ENCODE measurements around the gene SFXN5.

The SFXN5 gene

DNA sequence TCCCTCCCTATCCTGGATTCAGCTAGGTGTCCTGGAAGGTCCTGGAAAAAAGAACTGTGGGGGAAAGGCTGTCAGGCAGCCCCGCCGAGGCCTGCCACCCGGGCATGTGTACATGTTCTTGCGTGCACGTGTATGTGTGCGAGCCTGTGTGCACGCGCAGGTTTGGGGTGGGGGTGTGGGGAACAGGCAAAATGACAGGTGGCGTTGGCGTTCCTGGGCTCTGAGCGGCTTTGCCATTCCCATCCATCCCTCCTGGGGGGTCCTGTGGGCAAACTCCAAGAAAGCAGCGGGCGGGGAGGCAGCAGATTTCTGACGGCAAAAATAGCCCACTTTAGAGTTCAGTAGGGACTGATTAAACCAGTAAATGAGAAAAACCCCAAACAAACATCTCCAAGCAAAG is 118.6 kb downstream of the SFXN5 start:
- Histone ChIP-seq H3K4me3 (ENCODE audit: low read length) (no peak overlapping the region), H3K4me1 (ENCODE audit: control insufficient read depth, insufficient read depth, low read length) (no peaks in the 10 kb centered on the region), H3K27me3 (ENCODE audit: control insufficient read depth, insufficient read depth, low read length) (no peaks in the 10 kb centered on the region), H3K9ac (ENCODE audit: low read length) (no peak overlapping the region), H3K27ac (ENCODE audit: low read depth, low read length) (no peak overlapping the region), H3K36me3 (ENCODE audit: control insufficient read depth, insufficient read depth, low read length) (no peaks in the 10 kb centered on the region)

DNA sequence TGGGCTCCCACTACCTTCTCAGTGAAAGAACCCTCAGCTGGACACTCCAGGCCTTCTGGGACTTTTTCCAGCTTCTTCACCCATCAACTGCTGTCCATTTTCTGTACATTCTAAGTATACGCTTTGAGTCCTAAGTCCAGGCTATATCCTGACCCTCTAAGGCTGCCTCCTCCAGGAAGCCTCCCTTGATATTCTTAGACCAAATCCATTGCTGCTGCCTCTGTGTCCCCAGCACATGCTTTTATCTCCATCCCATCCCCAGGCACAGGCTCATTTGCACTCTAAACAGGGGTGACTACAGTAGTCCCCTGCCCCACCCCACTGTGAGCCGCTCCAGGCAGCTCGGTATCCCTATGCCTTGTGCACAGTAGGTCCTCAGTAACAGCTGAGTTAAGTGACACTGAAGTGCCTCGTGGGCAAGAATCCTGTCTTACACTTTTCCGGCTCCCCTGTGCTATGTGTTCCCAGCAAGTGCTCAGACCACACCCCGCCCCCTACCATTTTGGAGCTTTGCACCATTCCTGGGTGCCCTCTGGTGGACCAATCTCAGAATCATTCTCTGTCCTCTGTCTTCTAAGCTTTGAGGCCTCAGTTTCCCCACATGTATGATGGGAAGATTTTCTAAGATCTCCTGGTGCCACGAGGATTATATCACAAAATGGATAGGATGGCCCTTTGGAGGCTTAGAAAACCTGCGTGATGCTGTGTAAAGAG is 119.2 kb downstream of the SFXN5 start:
- Histone ChIP-seq H3K27ac (ENCODE audit: low read depth, low read length) (no peak overlapping the region), H3K4me1 (ENCODE audit: control insufficient read depth, insufficient read depth, low read length) (no peaks in the 10 kb centered on the region), H3K4me3 (ENCODE audit: low read length) (no peak overlapping the region), H3K36me3 (ENCODE audit: control insufficient read depth, insufficient read depth, low read length) (no peaks in the 10 kb centered on the region), H3K9ac (ENCODE audit: low read length) (no peak overlapping the region), H3K27me3 (ENCODE audit: control insufficient read depth, insufficient read depth, low read length) (no peaks in the 10 kb centered on the region)

DNA sequence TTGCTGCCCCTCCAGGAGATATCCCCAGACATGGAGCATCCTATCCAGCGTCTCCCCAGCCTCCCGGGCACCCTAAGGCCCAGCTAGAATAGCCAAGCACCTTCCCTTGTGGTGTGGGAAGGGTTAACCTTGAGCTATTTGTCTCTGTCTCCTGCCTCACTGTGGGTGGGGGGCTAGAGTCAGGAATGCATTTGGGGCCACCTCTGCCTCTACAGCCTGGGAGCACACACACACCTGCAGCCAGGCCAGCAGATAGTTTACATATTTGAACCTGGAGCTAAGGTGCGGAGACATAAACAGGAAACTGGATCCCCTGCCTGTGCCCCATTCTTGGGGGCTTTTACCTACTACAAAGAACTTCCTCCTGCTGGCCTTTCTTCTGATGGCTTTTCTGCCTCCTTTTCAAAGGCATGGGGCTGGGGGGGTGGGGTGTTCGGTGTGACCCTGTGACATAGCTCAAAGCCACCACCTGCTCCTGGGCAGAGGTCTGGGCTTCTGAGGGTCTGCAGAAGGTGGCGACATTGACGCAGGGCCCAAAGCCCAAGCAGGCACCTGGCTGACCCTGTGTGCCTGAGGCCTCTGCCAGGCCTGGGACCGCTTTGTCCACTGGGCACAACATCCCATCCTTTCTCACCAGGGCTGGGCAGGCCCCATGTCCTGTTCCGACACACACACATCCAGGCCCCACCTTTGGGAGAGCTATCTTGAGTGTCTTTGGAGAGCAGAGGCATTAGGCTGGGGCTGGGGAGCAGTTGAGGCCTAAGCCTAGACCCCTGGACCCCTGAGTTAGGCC is 120.0 kb downstream of the SFXN5 start:
- Histone ChIP-seq H3K9ac (ENCODE audit: low read length) (no peak overlapping the region), H3K4me3 (ENCODE audit: low read length) (no peak overlapping the region), H3K27ac (ENCODE audit: low read depth, low read length) (no peak overlapping the region), H3K36me3 (ENCODE audit: control insufficient read depth, insufficient read depth, low read length) (no peaks in the 10 kb centered on the region), H3K4me1 (ENCODE audit: control insufficient read depth, insufficient read depth, low read length) (no peaks in the 10 kb centered on the region), H3K27me3 (ENCODE audit: control insufficient read depth, insufficient read depth, low read length) (no peaks in the 10 kb centered on the region)

DNA sequence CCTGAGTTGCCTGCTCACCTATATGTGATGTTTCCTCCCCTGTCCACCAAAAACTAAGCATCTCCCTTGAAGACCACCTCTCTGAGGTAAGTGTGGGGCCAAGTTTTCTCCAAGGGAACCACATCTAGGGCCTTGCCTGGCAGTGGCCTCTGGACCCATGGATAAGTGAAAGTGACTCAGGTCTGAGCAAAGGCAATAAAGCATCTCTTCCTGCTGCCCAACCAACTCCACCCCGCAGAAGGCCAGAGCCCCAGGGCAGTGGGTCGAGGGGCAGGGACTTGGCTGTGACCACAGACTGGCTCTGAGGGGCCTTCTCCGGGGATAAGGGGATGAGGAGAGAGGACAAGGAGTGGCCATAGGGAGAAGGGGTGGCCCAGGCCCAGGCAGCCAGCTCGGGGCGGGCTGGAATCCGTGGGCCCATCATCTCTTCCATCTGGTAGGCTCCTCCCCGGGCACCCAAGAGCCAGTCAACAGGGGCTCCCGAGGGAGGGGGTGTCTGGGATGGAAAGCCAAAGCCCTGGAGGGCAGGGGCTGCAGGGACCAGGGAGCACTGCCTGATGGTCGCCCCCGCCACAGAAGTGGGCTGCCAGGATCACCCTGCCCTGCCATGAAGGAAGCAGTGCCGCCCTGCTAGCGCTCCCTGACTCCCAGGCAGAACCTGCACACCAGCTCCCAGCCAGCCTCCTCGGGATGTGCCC is 120.8 kb downstream of the SFXN5 start:
- Histone ChIP-seq H3K9ac (ENCODE audit: low read length) (no peak overlapping the region), H3K27ac (ENCODE audit: low read depth, low read length) (no peak overlapping the region), H3K27me3 (ENCODE audit: control insufficient read depth, insufficient read depth, low read length) (no peaks in the 10 kb centered on the region), H3K4me1 (ENCODE audit: control insufficient read depth, insufficient read depth, low read length) (no peaks in the 10 kb centered on the region), H3K36me3 (ENCODE audit: control insufficient read depth, insufficient read depth, low read length) (no peaks in the 10 kb centered on the region), H3K4me3 (ENCODE audit: low read length) (no peak overlapping the region)

DNA sequence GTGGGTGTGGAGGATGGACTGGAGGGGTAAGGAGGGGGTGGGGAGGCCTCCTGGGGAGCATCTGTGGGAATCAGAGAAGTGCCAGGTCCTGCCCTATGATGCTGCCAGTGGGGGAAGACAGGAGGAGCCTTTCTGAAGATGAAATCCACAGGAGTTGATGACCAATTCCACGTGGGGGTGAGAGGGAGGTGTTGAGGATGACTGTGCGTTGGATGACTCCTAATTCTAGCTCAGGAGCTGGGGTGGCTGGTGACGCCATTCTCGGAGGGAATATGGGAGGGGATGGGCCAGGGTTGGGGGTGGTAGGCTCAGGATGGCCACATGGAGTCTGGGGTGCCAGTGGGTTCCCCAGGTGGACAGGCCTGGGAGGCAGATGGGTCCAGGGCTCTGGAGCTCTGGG is 121.9 kb downstream of the SFXN5 start:
- no peak overlapping the region for H3K9ac ChIP-seq (ENCODE audit: low read length)
- H3K27ac ChIP-seq (ENCODE audit: low read depth, low read length) = no peak overlapping the region
- H3K36me3 ChIP-seq (ENCODE audit: control insufficient read depth, insufficient read depth, low read length) = no peaks in the 10 kb centered on the region
- H3K4me1 ChIP-seq (ENCODE audit: control insufficient read depth, insufficient read depth, low read length) = no peaks in the 10 kb centered on the region
- H3K27me3 ChIP-seq (ENCODE audit: control insufficient read depth, insufficient read depth, low read length) = no peaks in the 10 kb centered on the region
- no peak overlapping the region for H3K4me3 ChIP-seq (ENCODE audit: low read length)

DNA sequence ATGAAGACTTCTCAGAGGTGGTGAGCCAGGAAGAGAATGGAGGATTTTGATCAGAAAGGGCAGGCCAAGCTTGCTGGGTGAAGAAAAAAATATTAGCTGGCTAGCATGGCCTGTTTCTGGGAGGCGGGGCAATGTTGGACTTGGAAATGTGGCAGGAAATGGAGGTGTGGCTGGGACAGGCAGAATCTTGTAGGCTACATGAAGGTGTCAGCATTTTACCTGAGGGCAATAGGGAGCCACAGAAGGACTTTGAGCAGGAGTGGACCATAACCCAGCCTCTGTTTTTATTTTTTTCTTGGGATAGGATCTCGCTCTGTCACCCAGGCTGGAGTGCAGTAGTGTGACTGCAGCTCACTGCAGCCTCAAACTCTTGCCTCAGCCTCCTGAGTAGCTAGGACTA is 122.5 kb downstream of the SFXN5 start:
- no peak overlapping the region for H3K4me3 ChIP-seq (ENCODE audit: low read length)
- no peaks in the 10 kb centered on the region for H3K27me3 ChIP-seq (ENCODE audit: control insufficient read depth, insufficient read depth, low read length)
- H3K27ac ChIP-seq (ENCODE audit: low read depth, low read length) = no peak overlapping the region
- H3K9ac ChIP-seq (ENCODE audit: low read length) = no peak overlapping the region
- no peaks in the 10 kb centered on the region for H3K4me1 ChIP-seq (ENCODE audit: control insufficient read depth, insufficient read depth, low read length)
- H3K36me3 ChIP-seq (ENCODE audit: control insufficient read depth, insufficient read depth, low read length) = no peaks in the 10 kb centered on the region

DNA sequence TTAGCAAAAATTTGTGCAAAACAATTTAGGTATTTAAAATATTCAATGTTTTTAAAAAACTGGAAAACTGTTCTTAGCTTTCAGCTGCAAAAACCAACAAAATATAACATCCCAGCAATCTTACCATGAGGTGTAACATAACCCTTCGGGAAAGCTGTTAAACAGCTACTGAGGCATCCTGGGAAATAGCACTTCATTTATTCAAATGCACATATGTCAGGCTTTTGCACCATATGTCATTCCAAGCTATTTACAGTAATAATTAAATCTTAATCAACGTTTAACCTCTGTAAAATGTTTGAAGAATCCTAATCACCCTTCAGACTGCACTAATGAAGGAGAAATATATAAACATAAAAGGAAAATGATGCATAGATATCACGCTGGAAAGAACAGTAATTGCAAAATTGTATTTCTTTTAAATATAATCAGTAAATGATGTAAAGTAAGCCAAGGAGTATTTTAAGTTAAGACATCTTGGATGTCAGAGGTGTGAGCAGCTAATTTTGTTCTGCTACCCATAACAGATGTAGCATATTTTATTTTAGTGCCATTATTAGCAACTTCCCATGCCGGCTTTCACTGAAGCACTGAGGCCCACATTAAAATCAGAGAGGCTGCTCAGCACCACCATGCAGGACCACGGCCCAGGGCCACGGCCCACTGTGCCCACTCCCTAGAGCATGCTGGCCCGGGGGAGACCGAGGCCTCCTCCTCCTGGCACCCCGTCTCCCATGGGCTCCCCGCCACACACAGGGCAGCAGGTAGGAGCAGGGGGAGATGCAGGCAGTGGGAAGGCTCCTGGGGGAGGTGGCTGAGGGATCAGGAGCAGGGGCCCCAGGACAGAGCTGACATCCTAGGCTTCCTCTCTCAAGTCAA is 123.3 kb downstream of the SFXN5 start:
- Histone ChIP-seq H3K9ac (ENCODE audit: low read length) (no peak overlapping the region), H3K27me3 (ENCODE audit: control insufficient read depth, insufficient read depth, low read length) (no peaks in the 10 kb centered on the region), H3K4me1 (ENCODE audit: control insufficient read depth, insufficient read depth, low read length) (no peaks in the 10 kb centered on the region), H3K36me3 (ENCODE audit: control insufficient read depth, insufficient read depth, low read length) (no peaks in the 10 kb centered on the region), H3K27ac (ENCODE audit: low read depth, low read length) (no peak overlapping the region), H3K4me3 (ENCODE audit: low read length) (no peak overlapping the region)

DNA sequence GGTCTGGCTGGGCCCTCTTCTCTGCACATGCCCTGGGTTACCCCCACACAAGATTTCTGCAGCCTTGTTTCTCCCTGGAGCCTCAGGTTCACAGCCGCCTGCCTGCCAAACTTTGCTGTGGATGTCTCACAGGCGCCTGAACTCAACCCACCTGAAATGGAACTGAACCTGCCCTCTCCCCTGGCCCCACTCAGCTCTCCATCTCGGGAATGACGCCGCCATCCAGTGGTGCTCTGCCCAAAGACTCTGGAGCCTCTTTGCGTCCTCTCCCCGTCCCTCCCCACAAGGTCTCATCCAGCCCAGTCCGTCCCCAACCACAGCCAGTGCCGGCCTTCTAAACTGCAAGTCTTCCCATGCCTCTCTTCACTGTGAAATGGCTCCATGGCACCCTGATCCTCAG is 125.0 kb downstream of the SFXN5 start:
- H3K36me3 ChIP-seq (ENCODE audit: control insufficient read depth, insufficient read depth, low read length) = no peaks in the 10 kb centered on the region
- no peaks in the 10 kb centered on the region for H3K27me3 ChIP-seq (ENCODE audit: control insufficient read depth, insufficient read depth, low read length)
- H3K4me1 ChIP-seq (ENCODE audit: control insufficient read depth, insufficient read depth, low read length) = no peaks in the 10 kb centered on the region
- no peak overlapping the region for H3K4me3 ChIP-seq (ENCODE audit: low read length)
- H3K9ac ChIP-seq (ENCODE audit: low read length) = no peak overlapping the region
- no peak overlapping the region for H3K27ac ChIP-seq (ENCODE audit: low read depth, low read length)

DNA sequence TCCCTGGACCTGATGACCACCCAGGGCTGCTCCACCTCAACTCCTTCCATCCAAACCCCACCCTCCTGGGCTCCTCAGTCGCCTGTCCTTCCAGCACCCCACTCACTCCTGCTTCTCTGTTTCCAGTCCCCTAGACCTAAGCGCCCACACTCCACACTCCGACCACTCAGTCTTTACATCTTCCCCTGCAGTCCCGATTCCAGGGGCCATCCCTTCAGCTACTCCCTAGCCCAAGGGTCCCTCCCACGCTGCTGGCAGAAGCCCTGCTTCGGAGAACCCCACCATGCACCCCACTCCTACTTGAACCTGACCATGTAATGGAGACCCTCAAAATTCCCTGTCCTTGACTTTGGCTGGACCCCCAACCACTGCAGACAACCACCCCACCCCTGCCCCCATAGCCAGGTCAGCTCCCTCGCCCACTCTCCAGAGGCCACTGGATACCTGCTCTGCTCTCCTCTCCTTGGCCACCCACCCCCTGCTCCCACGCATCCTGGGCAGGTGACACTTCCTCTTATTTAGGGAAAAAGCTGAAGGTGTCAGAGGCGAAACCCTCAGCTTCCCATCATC is 126.0 kb downstream of the SFXN5 start:
- Histone ChIP-seq H3K36me3 (ENCODE audit: control insufficient read depth, insufficient read depth, low read length) (no peaks in the 10 kb centered on the region), H3K4me1 (ENCODE audit: control insufficient read depth, insufficient read depth, low read length) (no peaks in the 10 kb centered on the region), H3K27ac (ENCODE audit: low read depth, low read length) (no peak overlapping the region)

DNA sequence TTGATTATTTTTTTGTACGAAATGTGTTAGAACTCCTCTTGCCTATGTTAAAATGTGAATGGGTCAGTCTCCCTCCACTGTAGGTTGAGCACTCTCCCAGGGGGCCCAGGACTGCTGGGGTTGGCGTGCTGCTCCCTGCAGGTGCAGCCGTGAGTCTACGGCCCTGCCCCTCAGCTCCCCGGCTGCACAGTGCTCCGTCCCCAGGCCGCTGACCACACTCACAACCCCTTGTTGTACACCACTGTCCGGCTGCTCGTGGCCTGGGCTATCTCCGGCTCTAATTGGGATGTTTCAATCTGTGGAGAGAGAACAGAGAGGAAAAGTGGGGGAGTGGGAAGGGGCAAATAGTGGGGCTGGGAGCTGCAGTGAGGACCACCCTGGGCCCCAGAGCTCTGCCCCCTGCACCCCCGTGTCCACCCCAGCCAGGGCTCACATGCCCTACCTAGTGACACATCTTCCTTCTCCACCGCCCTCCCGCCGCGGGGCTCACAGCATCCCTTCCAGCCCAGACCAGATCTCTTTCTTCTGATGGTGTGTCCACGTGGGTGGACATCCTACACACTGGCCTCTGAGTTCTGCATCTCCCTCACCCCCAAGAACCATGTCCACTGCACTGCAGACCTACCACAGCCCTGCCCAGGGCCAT is 126.6 kb downstream of the SFXN5 start:
- Histone ChIP-seq H3K36me3 (ENCODE audit: control insufficient read depth, insufficient read depth, low read length) (no peaks in the 10 kb centered on the region), H3K4me3 (ENCODE audit: low read length) (no peak overlapping the region), H3K27ac (ENCODE audit: low read depth, low read length) (no peak overlapping the region), H3K4me1 (ENCODE audit: control insufficient read depth, insufficient read depth, low read length) (no peaks in the 10 kb centered on the region), H3K27me3 (ENCODE audit: control insufficient read depth, insufficient read depth, low read length) (no peaks in the 10 kb centered on the region), H3K9ac (ENCODE audit: low read length) (no peak overlapping the region)

More for the DNA sequence above, 126.0 kb downstream of the SFXN5 start:
- Histone ChIP-seq H3K27me3 (ENCODE audit: control insufficient read depth, insufficient read depth, low read length) (no peaks in the 10 kb centered on the region), H3K4me3 (ENCODE audit: low read length) (no peak overlapping the region), H3K9ac (ENCODE audit: low read length) (no peak overlapping the region)

DNA sequence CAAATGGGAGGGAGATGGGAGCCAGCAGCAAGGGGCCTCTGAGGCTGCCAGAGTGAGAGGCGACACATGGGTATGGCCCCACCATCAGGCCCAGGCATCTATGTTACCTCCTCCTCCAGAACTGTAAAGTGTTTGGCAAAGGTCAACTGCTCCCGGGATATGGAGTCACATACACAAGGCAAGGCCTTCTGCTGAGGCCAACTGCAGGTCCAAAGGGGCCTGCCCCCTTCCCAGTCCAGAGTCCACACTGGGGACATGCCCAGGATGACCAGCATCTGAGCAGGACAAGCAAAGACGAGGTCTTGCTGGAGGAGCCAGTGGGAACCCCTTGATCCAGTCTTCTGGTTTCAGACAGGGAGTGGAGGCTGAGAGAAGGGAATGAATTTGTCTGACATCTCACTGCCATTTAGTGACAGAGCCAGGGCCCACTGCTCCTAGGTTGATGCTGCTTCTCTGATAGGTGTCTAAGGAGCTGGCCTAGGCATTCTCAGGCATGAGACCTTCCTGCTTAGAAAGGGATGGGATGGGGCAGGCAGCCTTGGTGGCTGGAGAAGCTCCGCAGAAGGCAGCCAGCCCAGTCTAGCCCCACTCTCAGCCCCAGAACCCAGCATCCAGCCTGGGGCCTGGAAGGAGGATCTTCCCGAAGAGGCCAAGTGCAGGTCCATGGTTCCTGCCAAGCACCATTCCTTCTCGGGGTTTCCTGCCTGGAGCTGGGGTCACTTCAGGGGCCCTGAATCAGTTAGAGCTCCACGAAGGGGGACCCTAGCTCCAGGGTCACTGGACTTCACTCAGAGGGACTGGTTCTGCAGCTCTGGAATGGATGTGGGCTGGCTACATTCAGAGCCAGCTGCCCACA is 127.7 kb downstream of the SFXN5 start:
- H3K36me3 ChIP-seq (ENCODE audit: control insufficient read depth, insufficient read depth, low read length) = no peaks in the 10 kb centered on the region
- H3K4me3 ChIP-seq (ENCODE audit: low read length) = no peak overlapping the region
- H3K4me1 ChIP-seq (ENCODE audit: control insufficient read depth, insufficient read depth, low read length) = no peaks in the 10 kb centered on the region
- no peak overlapping the region for H3K27ac ChIP-seq (ENCODE audit: low read depth, low read length)
- no peak overlapping the region for H3K9ac ChIP-seq (ENCODE audit: low read length)
- no peaks in the 10 kb centered on the region for H3K27me3 ChIP-seq (ENCODE audit: control insufficient read depth, insufficient read depth, low read length)
